Neural progenitor cell (in vitro differentiated cells): ENCODE measurements around the gene ZMYM1. TPM values are rescaled to one million over a fixed set of nuclear protein-coding genes. Genes with fewer than 3 reads are reported as not detected.

Experiments
- DNase-seq: peaks from one replicate; pipeline ENCODE4 v3.0.0-alpha.2; 2016; ENCODE audit warnings: low spot score
- H2AFZ ChIP-seq: fragments of 200-600 bp; sonication (generic); replicated peaks from 2 replicates; pipeline ENCODE4 v1.6.1; 2016; ENCODE audit warnings: antibody characterized with exemption
- H3F3A ChIP-seq: fragments of 200-600 bp; sonication (generic); 2 replicates; pipeline ENCODE4 v1.6.1; 2016; ENCODE audit warnings: antibody characterized with exemption, low read depth
- H3K27ac ChIP-seq: fragments of 200-600 bp; sonication (generic); 2 replicates; pipeline ENCODE4 v1.5.1; 2016; ENCODE audit warnings: mild to moderate bottlenecking
- H3K27me3 ChIP-seq: fragments of 200-600 bp; sonication (generic); 2 replicates; pipeline ENCODE4 v1.6.1; 2016; ENCODE audit warnings: mild to moderate bottlenecking, moderate library complexity
- H3K36me3 ChIP-seq: fragments of 200-600 bp; sonication (generic); 2 replicates; pipeline ENCODE4 v1.5.1; 2016
- H3K4me1 ChIP-seq: fragments of 200-600 bp; sonication (generic); 2 replicates; pipeline ENCODE4 v1.6.1; 2016; ENCODE audit warnings: mixed run types
- H3K4me2 ChIP-seq: fragments of 200-600 bp; sonication (generic); 2 replicates; pipeline ENCODE4 v1.6.1; 2016
- H3K4me3 ChIP-seq: fragments of 200-600 bp; sonication (generic); 2 replicates; pipeline ENCODE4 v1.5.1; 2016
- H3K79me2 ChIP-seq: fragments of 200-600 bp; sonication (generic); 2 replicates; pipeline ENCODE4 v1.6.1; 2016; ENCODE audit warnings: low read depth
- H3K9ac ChIP-seq: fragments of 200-600 bp; sonication (generic); 2 replicates; pipeline ENCODE4 v1.6.1; 2016
- H3K9me3 ChIP-seq: fragments of 200-600 bp; sonication (generic); 2 replicates; pipeline ENCODE4 v1.5.1; 2016; ENCODE audit warnings: low read depth
- H4K20me1 ChIP-seq: fragments of 200-600 bp; sonication (generic); 2 replicates; pipeline ENCODE4 v1.6.1; 2016; ENCODE audit warnings: low read depth
- H3K27ac Mint-ChIP-seq: 3 replicates; pipeline ENCODE4 v1.8.0; 2021; ENCODE audit warnings: mixed read lengths
- H3K27me3 Mint-ChIP-seq: 2 replicates; pipeline ENCODE4 v1.8.0; 2022; ENCODE audit warnings: low read depth, mild to moderate bottlenecking, inconsistent platforms, moderate library complexity, mixed read lengths; ENCODE audit not compliant: insufficient read depth
- H3K36me3 Mint-ChIP-seq: 3 replicates; pipeline ENCODE4 v1.8.0; 2021; ENCODE audit warnings: mixed read lengths
- H3K4me1 Mint-ChIP-seq: 3 replicates; pipeline ENCODE4 v1.8.0; 2021; ENCODE audit warnings: mixed read lengths
- H3K4me3 Mint-ChIP-seq: 3 replicates; pipeline ENCODE4 v1.8.0; 2021; ENCODE audit warnings: mild to moderate bottlenecking, moderate library complexity, mixed read lengths
- H3K9me3 Mint-ChIP-seq: 3 replicates; pipeline ENCODE4 v1.8.0; 2020; ENCODE audit warnings: mixed read lengths
- EZH2 ChIP-seq: fragments of 200-600 bp; sonication (generic); IDR thresholded peaks from 2 replicates; pipeline ENCODE4 v1.6.1; 2017; ENCODE audit warnings: antibody characterized with exemption, mild to moderate bottlenecking, moderate library complexity
- EZH2phosphoT487 ChIP-seq: fragments of 200-600 bp; sonication (generic); IDR thresholded peaks from 2 replicates; pipeline ENCODE4 v1.6.1; 2017; ENCODE audit warnings: antibody characterized with exemption
- total RNA-seq: library from RNA; depleted of rRNA; stranded (reverse); fragments of >200 nt; gene quantifications from 2 replicates; pipeline ENCODE4 v1.2.3, GENCODE V29; 2015; ENCODE audit warnings: low replicate concordance
- TF ChIP-seq, protein P1 (sequence below): fragments of 200-600 bp; sonication (generic); IDR thresholded peaks from 2 replicates; pipeline ENCODE4 v1.5.1; 2017; ENCODE audit warnings: antibody characterized with exemption, mild to moderate bottlenecking

The ZMYM1 gene
- total RNA-seq, 1 donor from 2014 or later: 75.8 TPM

DNA sequence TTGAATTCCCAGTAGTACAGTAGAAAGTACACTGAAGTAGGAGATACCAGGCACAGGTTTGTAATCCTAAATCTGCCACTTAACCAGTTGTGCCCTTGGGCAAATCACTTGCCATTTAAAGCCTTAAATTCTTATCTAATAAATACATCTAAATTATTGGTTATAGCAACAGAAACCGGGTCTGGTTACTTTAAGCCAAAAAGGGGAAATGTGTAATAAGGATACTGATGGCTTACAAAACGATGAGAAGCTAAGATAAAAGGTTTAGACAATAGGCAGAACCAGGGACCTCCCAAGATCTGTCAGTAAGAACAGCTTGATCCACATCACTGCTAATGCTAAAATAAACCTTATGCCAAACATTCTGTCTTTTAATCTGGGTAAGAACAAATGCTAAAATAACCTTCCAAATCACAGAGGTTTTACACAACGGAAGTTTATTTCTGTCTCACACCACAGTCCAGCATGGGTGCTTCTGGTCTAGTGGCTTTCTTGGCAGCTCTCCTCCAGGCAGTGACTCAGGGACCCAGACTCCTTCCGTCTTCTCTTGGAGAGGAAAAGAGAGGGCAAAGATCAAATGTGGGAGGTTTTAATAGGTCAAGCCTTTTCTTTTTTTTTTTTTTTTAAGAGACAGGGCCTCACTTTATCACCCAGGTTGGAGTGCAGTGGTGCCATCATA, 16.5 kb upstream of the ZMYM1 start:
- Histone ChIP-seq H3K4me2 (no peak overlapping the region), H3K27me3 (no peaks in the 10 kb centered on the region), H3K9me3 (no peaks in the 10 kb centered on the region), H2AFZ (no peak overlapping the region), H3F3A (no peaks in the 10 kb centered on the region), H3K27ac (no peak overlapping the region), H3K9ac (no peak overlapping the region), H3K36me3 (no peaks in the 10 kb centered on the region), H3K79me2 (no peaks in the 10 kb centered on the region), H3K4me1 (no peaks in the 10 kb centered on the region), H4K20me1 (no peaks in the 10 kb centered on the region), H3K4me3 (no peak overlapping the region)
- H3K4me1 Mint-ChIP-seq: no peaks in the 10 kb centered on the region
- TF ChIP-seq, protein P1, sequence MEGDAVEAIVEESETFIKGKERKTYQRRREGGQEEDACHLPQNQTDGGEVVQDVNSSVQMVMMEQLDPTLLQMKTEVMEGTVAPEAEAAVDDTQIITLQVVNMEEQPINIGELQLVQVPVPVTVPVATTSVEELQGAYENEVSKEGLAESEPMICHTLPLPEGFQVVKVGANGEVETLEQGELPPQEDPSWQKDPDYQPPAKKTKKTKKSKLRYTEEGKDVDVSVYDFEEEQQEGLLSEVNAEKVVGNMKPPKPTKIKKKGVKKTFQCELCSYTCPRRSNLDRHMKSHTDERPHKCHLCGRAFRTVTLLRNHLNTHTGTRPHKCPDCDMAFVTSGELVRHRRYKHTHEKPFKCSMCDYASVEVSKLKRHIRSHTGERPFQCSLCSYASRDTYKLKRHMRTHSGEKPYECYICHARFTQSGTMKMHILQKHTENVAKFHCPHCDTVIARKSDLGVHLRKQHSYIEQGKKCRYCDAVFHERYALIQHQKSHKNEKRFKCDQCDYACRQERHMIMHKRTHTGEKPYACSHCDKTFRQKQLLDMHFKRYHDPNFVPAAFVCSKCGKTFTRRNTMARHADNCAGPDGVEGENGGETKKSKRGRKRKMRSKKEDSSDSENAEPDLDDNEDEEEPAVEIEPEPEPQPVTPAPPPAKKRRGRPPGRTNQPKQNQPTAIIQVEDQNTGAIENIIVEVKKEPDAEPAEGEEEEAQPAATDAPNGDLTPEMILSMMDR: no peak
- TF ChIP-seq EZH2phosphoT487 (no peak), EZH2 (no peak)
- no peak overlapping the region for H3K4me3 Mint-ChIP-seq
- DNase-seq: no peak
- H3K27ac Mint-ChIP-seq: no peak overlapping the region
- H3K9me3 Mint-ChIP-seq: peaks cover 9% of the 10 kb centered on the region
- H3K36me3 Mint-ChIP-seq: no peaks in the 10 kb centered on the region
- peaks cover 2% of the 10 kb centered on the region for H3K27me3 Mint-ChIP-seq

DNA sequence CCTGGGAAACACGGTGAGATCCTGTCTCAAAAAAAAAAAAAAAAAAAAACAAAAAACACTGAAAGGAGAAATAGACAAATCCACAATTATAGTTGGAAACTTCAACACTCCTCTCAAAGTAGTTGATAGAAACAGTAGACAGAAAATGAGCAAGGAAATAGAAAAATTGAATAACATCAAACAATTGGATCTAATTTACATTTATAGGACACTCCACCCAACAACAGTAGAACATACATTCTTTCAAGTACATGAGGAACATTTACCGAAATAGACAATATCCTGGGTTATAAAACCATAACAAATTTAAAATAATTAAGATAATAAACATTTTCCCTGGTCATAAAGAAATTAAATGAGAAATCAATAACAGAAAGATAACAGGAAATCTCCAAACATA, 14.9 kb upstream of the ZMYM1 start:
- TF ChIP-seq, protein P1: no peak
- TF ChIP-seq EZH2phosphoT487 (no peak), EZH2 (no peak)
- Mint-ChIP-seq H3K27ac (no peak overlapping the region), H3K4me1 (no peaks in the 10 kb centered on the region), H3K9me3 (peaks cover 2% of the 10 kb centered on the region), H3K27me3 (peaks cover 2% of the 10 kb centered on the region), H3K4me3 (no peak overlapping the region), H3K36me3 (no peaks in the 10 kb centered on the region)
- H2AFZ ChIP-seq: no peak overlapping the region
- no peaks in the 10 kb centered on the region for H3K79me2 ChIP-seq
- H3K27me3 ChIP-seq: no peaks in the 10 kb centered on the region
- no peaks in the 10 kb centered on the region for H3K36me3 ChIP-seq
- H3F3A ChIP-seq: no peaks in the 10 kb centered on the region
- H4K20me1 ChIP-seq: no peaks in the 10 kb centered on the region
- no peak for DNase-seq
- H3K9ac ChIP-seq: no peak overlapping the region
- no peak overlapping the region for H3K27ac ChIP-seq
- H3K4me2 ChIP-seq: no peak overlapping the region
- H3K4me3 ChIP-seq: no peak overlapping the region
- H3K4me1 ChIP-seq: no peaks in the 10 kb centered on the region
- no peaks in the 10 kb centered on the region for H3K9me3 ChIP-seq

DNA sequence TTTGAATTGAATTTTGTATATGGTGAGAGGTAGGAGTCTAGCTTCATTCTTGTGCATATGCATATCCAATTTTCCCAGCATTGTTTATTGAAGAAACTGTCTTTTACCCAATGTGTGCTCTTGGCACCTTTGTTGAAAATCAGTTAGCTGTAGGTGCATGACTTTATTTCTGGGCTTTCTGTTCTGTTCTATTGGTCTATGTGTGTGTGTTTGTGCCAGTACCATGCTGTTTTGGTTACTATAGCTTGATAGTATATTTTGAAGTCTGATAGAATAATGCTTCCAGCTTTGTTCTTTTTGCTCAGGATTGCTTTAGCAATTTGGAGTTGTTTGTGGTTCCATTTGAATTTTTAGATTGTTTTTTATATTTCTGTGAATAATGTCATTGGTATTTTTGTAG, 9.4 kb upstream of the ZMYM1 start:
- Mint-ChIP-seq H3K27me3 (peaks cover 3% of the 10 kb centered on the region), H3K36me3 (no peaks in the 10 kb centered on the region), H3K9me3 (peaks cover 6% of the 10 kb centered on the region), H3K4me3 (no peak overlapping the region), H3K27ac (no peak overlapping the region), H3K4me1 (no peaks in the 10 kb centered on the region)
- TF ChIP-seq EZH2phosphoT487 (no peak), EZH2 (no peak)
- TF ChIP-seq, protein P1: no peak
- no peaks in the 10 kb centered on the region for H3K4me1 ChIP-seq
- no peaks in the 10 kb centered on the region for H3K79me2 ChIP-seq
- H3K9me3 ChIP-seq: peaks cover 7% of the 10 kb centered on the region
- H2AFZ ChIP-seq: no peak overlapping the region
- DNase-seq: no peak
- no peak overlapping the region for H3K4me3 ChIP-seq
- no peaks in the 10 kb centered on the region for H3K36me3 ChIP-seq
- H3K4me2 ChIP-seq: no peak overlapping the region
- no peaks in the 10 kb centered on the region for H3F3A ChIP-seq
- no peaks in the 10 kb centered on the region for H3K27me3 ChIP-seq
- no peak overlapping the region for H3K9ac ChIP-seq
- no peak overlapping the region for H3K27ac ChIP-seq
- H4K20me1 ChIP-seq: no peaks in the 10 kb centered on the region
